Measurements from ENCODE around the gene RBPJL. TPM values are rescaled to one million over a fixed set of nuclear protein-coding genes. Genes with fewer than 3 reads are reported as not detected.

The RBPJL gene
- total RNA-seq, 1 experiment from 2014 or later: 0.85 TPM

GRCh38 chr20:45293041-45294002 is 13.3 kb upstream of the RBPJL start:
- peaks cover 7% of the 10 kb centered on the region; the same call in 1 of the 2 replicates for H3K4me1 Mint-ChIP-seq
- peaks cover 66% of the 10 kb centered on the region for H3K27me3 Mint-ChIP-seq (ENCODE audit: low read depth)
- POLR2A ChIA-PET: interaction anchor here (0.6 to 1.6 kb wide), 4 partner anchors 18 to 157 kb away, joined by 4 to 6 read pairs (median 4); partner anchors contain the start of gene SYS1
- no peak overlapping the region for H3K27ac Mint-ChIP-seq
- peak; percentile 87 for ATAC-seq
- CTCF ChIA-PET: interaction anchor here (0.6 to 6.1 kb wide), 82 partner anchors 9 to 1234 kb away, joined by 3 to 154 read pairs (median 4); partner anchors contain the start of genes KCNS1, MATN4, PIGT and RBPJL
- peaks cover 13% of the 10 kb centered on the region for H3K9me3 Mint-ChIP-seq
- DNase-seq (ENCODE audit: low spot score): peak; percentile 95
- peaks cover 15% of the 10 kb centered on the region for H3K36me3 Mint-ChIP-seq
- H3K4me3 Mint-ChIP-seq: peak overlapping the region; percentile 71
- TF ChIP-seq ZSCAN18 (CRISPR knock-in tag; IDR thresholded peaks at IDR 0.05) (no peak), TEAD1 (CRISPR knock-in tag; IDR thresholded peaks at IDR 0.05) (peak; percentile 90), ZNF121 (CRISPR knock-in tag; IDR thresholded peaks at IDR 0.05) (0 out of 2 replicates have a peak, but pooled peaks have one; percentile 8), AR (CRISPR knock-in tag; IDR thresholded peaks at IDR 0.05) (no peak), HMGXB4 (CRISPR knock-in tag; IDR thresholded peaks at IDR 0.05) (peak; percentile 97), ZNF425 (CRISPR knock-in tag; conservative IDR thresholded peaks at IDR 0.05) (no peak), ZNF138 (CRISPR knock-in tag; conservative IDR thresholded peaks at IDR 0.05) (peak; percentile 94), NFATC4 (CRISPR knock-in tag; IDR thresholded peaks at IDR 0.05) (no peak), NFYB (CRISPR knock-in tag; conservative IDR thresholded peaks at IDR 0.05; ENCODE audit: low read depth) (no peak), EMX1 (CRISPR knock-in tag; IDR thresholded peaks at IDR 0.05) (no peak), ELF4 (CRISPR knock-in tag; IDR thresholded peaks at IDR 0.05; ENCODE audit: low read depth) (peak; percentile 91), SMAD3 (CRISPR knock-in tag; IDR thresholded peaks at IDR 0.05; ENCODE audit: borderline replicate concordance) (peak; percentile 82; the same call in 1 of the 2 replicates), CREB1 (CRISPR knock-in tag; IDR thresholded peaks at IDR 0.05) (peak; percentile 83; the same call in 1 of the 2 replicates), E2F4 (CRISPR knock-in tag; IDR thresholded peaks at IDR 0.05; ENCODE audit: borderline replicate concordance, low read depth) (peak; percentile 66; the same call in 1 of the 2 replicates), FOXJ3 (CRISPR knock-in tag; IDR thresholded peaks at IDR 0.05; ENCODE audit: borderline replicate concordance) (no peak), TCF7 (CRISPR knock-in tag; IDR thresholded peaks at IDR 0.05; ENCODE audit: low read depth) (no peak), ATF2 (CRISPR knock-in tag; IDR thresholded peaks at IDR 0.05; ENCODE audit: borderline replicate concordance, low read depth) (no peak), ZNF671 (CRISPR knock-in tag; IDR thresholded peaks at IDR 0.05) (no peak), ERG (CRISPR knock-in tag; IDR thresholded peaks at IDR 0.05) (no peak)
- TF ChIP-seq, protein P1, sequence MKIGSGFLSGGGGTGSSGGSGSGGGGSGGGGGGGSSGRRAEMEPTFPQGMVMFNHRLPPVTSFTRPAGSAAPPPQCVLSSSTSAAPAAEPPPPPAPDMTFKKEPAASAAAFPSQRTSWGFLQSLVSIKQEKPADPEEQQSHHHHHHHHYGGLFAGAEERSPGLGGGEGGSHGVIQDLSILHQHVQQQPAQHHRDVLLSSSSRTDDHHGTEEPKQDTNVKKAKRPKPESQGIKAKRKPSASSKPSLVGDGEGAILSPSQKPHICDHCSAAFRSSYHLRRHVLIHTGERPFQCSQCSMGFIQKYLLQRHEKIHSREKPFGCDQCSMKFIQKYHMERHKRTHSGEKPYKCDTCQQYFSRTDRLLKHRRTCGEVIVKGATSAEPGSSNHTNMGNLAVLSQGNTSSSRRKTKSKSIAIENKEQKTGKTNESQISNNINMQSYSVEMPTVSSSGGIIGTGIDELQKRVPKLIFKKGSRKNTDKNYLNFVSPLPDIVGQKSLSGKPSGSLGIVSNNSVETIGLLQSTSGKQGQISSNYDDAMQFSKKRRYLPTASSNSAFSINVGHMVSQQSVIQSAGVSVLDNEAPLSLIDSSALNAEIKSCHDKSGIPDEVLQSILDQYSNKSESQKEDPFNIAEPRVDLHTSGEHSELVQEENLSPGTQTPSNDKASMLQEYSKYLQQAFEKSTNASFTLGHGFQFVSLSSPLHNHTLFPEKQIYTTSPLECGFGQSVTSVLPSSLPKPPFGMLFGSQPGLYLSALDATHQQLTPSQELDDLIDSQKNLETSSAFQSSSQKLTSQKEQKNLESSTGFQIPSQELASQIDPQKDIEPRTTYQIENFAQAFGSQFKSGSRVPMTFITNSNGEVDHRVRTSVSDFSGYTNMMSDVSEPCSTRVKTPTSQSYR (CRISPR knock-in tag; IDR thresholded peaks at IDR 0.05): no peak

All from WTC11 (cell line).